ENCODE results near the gene SHISA6. TPM values are rescaled to one million over a fixed set of nuclear protein-coding genes. Genes with fewer than 3 reads are reported as not detected.

The SHISA6 gene
- total and polyA plus RNA-seq, 11 donors = 0.16 to 1.0 (median 0.29) TPM

DNA sequence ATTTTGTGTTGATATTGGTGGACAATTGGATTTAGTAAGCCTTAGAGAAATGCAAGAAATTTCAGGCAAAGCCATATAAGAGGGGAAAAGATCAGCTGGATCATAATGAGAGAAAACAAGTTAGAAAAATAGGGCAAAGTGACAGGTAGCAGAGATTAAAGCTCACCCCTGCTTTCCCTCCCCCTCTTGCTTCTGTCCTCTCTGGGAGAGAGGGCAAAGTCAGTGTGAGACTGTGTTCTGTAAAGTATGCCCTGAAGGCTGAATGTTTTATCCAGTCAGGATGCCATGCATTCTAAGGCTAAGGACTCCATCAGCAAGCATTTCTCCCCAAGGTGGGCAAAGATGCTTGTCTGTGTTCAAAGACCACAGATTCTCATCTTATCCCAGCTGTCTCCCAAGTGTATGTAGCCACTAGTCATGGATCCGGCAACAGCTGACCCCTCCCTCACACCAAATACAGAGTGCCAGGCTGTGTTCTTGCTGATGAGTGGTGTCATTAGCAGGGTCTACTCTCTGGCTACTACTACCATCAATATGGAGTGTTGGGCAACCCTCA lies 221.1 kb downstream of the SHISA6 start:
- Histone ChIP-seq H3K36me3 (no peaks in the 10 kb centered on the region), H3K4me1 (no peaks in the 10 kb centered on the region), H3K9me3 (no peaks in the 10 kb centered on the region), H3K4me3 (no peak overlapping the region), H3K27ac (no peak overlapping the region), H3K27me3 (no peaks in the 10 kb centered on the region)
- intact Hi-C loops (cut with DNase I) = no loop called here
- WGBS, 4 donors = 83 to 92% (median 87%) methylated on average over 1 of the region's 1 CpG
- DNase-seq = no peak
- ATAC-seq = no peak
- TF ChIP-seq, protein P1, sequence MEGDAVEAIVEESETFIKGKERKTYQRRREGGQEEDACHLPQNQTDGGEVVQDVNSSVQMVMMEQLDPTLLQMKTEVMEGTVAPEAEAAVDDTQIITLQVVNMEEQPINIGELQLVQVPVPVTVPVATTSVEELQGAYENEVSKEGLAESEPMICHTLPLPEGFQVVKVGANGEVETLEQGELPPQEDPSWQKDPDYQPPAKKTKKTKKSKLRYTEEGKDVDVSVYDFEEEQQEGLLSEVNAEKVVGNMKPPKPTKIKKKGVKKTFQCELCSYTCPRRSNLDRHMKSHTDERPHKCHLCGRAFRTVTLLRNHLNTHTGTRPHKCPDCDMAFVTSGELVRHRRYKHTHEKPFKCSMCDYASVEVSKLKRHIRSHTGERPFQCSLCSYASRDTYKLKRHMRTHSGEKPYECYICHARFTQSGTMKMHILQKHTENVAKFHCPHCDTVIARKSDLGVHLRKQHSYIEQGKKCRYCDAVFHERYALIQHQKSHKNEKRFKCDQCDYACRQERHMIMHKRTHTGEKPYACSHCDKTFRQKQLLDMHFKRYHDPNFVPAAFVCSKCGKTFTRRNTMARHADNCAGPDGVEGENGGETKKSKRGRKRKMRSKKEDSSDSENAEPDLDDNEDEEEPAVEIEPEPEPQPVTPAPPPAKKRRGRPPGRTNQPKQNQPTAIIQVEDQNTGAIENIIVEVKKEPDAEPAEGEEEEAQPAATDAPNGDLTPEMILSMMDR (IDR thresholded peaks at IDR 0.05) = no peak
- TF ChIP-seq POLR2A (IDR thresholded peaks at IDR 0.05) = no peak

DNA sequence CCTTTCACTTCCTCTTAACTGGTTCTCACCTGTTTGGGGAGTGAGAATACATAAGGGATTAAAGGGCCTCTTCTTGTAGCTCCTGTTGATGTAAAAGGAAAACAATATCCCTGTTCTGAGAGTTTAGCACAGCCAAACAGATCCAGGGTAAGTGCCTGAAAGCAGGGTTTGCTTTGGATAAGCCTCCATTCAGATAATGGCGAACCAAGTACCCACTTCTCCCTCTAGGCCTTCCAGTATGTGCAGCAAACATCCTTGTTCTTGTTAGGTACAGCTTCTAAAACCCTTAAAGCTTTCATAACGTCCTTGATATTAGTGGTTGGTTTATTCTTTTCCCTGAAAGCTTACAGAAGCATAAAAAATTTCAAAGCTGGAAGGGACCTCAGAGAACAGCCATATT lies 226.6 kb downstream of the SHISA6 start:
- intact Hi-C loops (cut with DNase I) = no loop called here
- ATAC-seq = no peak
- H3K9me3 ChIP-seq = peaks cover 0 to 8% (median 0%) of the 10 kb centered on the region in 12 donors
- no peak for DNase-seq
- H3K36me3 ChIP-seq = no peaks in the 10 kb centered on the region
- no peaks in the 10 kb centered on the region for H3K4me1 ChIP-seq
- WGBS, 4 donors = 54 to 69% (median 60%) methylated on average over 2 of the region's 2 CpGs
- H3K27me3 ChIP-seq = no peaks in the 10 kb centered on the region
- no peak for TF ChIP-seq POLR2A (IDR thresholded peaks at IDR 0.05)
- TF ChIP-seq, protein P1 (IDR thresholded peaks at IDR 0.05) = no peak
- no peak overlapping the region for H3K27ac ChIP-seq
- H3K4me3 ChIP-seq = no peak overlapping the region

DNA sequence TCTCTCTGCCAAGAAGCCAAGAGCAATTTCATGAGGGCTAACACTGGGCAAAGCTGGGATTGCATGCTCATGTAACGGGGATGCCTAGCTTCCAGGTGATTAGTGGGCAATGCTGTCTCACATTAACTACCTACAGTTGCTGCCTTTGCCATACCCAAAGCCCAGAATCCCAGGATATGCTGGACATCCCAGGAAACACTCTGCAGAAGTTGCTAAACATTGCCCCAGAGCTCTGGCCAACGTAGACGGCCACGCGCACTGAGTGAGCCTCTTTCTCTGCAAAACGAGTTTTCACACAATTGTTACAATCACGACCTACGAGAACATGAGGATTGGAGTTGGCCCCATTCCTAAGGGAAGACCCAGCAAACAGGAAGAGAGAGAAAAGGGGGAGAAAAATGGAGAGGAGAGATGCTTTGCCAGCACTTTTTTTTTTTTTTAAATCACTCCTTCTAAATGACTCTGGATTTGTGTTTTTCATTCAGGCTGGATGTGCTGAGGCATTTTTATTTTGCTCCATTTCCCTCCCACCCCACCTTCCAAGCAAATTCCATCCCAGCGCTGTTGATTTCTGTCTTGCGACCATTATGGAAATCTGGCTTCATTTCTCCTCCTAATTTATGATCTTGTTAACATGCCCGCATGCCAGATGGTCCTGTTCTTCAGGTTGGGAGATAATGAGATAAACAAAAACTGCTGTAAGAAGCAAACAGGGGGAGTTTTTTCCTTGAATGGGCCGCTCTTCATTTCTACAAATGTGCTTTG lies 244.5 kb downstream of the SHISA6 start:
- TF ChIP-seq, protein P1 (IDR thresholded peaks at IDR 0.05) = no peak
- no peak for TF ChIP-seq POLR2A (IDR thresholded peaks at IDR 0.05)
- H3K36me3 ChIP-seq = no peaks in the 10 kb centered on the region
- 60 to 66% (median 60%) methylated on average over 12 of the region's 12 CpGs for WGBS, 4 donors
- ATAC-seq (no peak), DNase-seq (no peak)
- no peaks in the 10 kb centered on the region for H3K4me1 ChIP-seq
- H3K27ac ChIP-seq = no peak overlapping the region
- no peak overlapping the region for H3K4me3 ChIP-seq
- H3K27me3 ChIP-seq = peaks cover 0 to 10% (median 0%) of the 10 kb centered on the region in 9 donors
- no peaks in the 10 kb centered on the region for H3K9me3 ChIP-seq
- intact Hi-C loops (cut with DNase I) = no loop called here

DNA sequence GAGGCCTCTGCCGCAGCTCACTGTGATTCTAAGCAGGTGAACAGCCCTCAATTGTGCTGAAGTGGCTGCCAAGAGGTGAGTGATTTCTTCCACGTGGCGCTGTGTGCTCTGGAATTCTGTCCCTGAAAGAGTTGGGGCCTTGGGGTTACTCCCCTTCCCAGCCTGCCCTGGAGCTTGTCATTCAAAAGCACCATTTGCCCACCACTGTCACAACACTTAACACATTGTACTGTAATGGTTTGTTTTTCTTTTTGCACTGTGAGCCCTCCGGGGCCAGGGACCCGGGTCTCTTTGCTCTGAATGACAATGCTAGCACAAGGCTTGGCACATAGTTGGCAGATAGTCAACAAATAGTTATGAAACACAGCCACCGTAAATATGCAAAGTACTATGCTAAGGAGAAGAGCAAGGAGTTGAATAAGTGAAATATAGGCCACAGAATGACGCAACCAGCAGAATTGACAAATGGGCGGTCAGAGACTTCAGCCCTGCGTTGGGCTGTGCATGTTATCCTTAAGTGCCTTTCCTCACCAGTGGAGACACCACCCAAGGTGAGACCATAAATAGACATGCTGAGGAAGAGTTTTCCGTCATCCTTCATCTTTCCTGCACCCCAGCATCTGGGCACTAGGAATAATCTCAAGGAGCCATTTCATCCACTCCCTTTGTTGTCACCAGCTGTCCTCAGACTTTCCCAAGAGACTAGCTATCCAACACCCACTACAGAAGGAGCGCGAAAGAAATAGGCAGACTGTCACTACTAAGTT lies 245.3 kb downstream of the SHISA6 start:
- whole genome bisulfite sequencing, 4 donors = 44 to 51% (median 47%) methylated on average over 12 of the region's 12 CpGs
- Histone ChIP-seq H3K9me3 (no peaks in the 10 kb centered on the region), H3K4me1 (no peaks in the 10 kb centered on the region), H3K27ac (no peak overlapping the region), H3K4me3 (no peak overlapping the region), H3K27me3 (peaks cover 0 to 6% (median 0%) of the 10 kb centered on the region in 9 donors), H3K36me3 (no peaks in the 10 kb centered on the region)
- ATAC-seq (no peak), DNase-seq (no peak)
- TF ChIP-seq POLR2A (IDR thresholded peaks at IDR 0.05) = no peak
- intact Hi-C loops (cut with DNase I) = no loop called here

All from heart left ventricle (tissue), 16 donors.